Gastrocnemius medialis (tissue), 4 donors: ENCODE measurements around the gene PRDX3. TPM values are rescaled to one million over a fixed set of nuclear protein-coding genes. Genes with fewer than 3 reads are reported as not detected.

Experiments
- ATAC-seq, 2 donors: fragments of 150-250 bp; one replicate each; pipeline ENCODE4 v1.9.1; 2016
- DNase-seq, 2 donors: peaks; one replicate each; pipeline ENCODE4 v3.0.0-alpha.2; 2019
- H3K27ac ChIP-seq, 4 donors: fragments of 200-600 bp; sonication (generic); 1 replicate in 1 of 4; 2 replicates in 3 of 4; pipeline ENCODE4 v1.5.1; 2016 to 2018; ENCODE audit warnings: mild to moderate bottlenecking in 2 of 4, moderate library complexity in 1 of 4
- H3K27me3 ChIP-seq, 3 donors: fragments of 200-600 bp; sonication (generic) in 2 of 3; 1 replicate in 1 of 3; 2 replicates in 2 of 3; pipeline versions ENCODE4 v1.5.1 to v1.6.0; 2016 to 2019; ENCODE audit warnings: mild to moderate bottlenecking in 1 of 3, moderate library complexity in 1 of 3
- H3K36me3 ChIP-seq, 2 donors: fragments of 200-600 bp; sonication (generic) in 1 of 2; one replicate each; pipeline ENCODE4 v1.5.1; 2017 to 2018
- H3K4me1 ChIP-seq, 2 donors: fragments of 200-600 bp; sonication (generic) in 1 of 2; one replicate each; pipeline ENCODE4 v1.5.1; 2016 to 2017; ENCODE audit warnings: mild to moderate bottlenecking in 2 of 2
- H3K4me3 ChIP-seq, 4 donors: fragments of 200-600 bp; sonication (generic) in 3 of 4; 1 replicate in 1 of 4; 2 replicates in 3 of 4; pipeline ENCODE4 v1.5.1; 2016 to 2019; ENCODE audit warnings: mild to moderate bottlenecking in 2 of 4
- H3K9me3 ChIP-seq, 3 donors: fragments of 200-600 bp; sonication (generic) in 2 of 3; 1 replicate in 1 of 3; 2 replicates in 2 of 3; pipeline ENCODE4 v1.5.1; 2016 to 2019
- POLR2A ChIP-seq, 2 donors: fragments of 450-650 bp; IDR thresholded peaks; one replicate each; pipeline ENCODE4 v1.6.1; 2017; ENCODE audit warnings: antibody characterized with exemption in 2 of 2, mild to moderate bottlenecking in 2 of 2, moderate library complexity in 2 of 2
- in situ Hi-C, 4 donors: fragments of 200-750 bp; cut with MboI; loops; one replicate each; pipeline versions ENCODE4 v1.15.0 to v1.8.0; 2017; ENCODE audit warnings: low sequenced_read_pairs in 4 of 4
- intact Hi-C: fragments of 100-400 bp; cut with DNase I; formaldehyde crosslinking; loops from one replicate; pipeline ENCODE4 v1.15.1; 2023; ENCODE audit warnings: low total_unique reads
- total RNA-seq, 4 donors: library from RNA; depleted of rRNA; stranded (reverse); fragments of >200 nt; gene quantifications; one replicate each; pipeline versions ENCODE4 v1.1.0 to v1.2.3, GENCODE V29; 2016
- TF ChIP-seq, protein P1 (sequence below), 5 experiments: fragments of 450-650 bp in 3 of 5; fragments of 200-600 bp in 2 of 5; sonication (generic) in 2 of 5; IDR thresholded peaks in 4 of 5; conservative IDR thresholded peaks in 1 of 5; 1 replicate in 4 of 5; 2 replicates in 1 of 5; pipeline ENCODE4 v1.5.1; 2016 to 2019; ENCODE audit warnings: antibody characterized with exemption in 5 of 5, mild to moderate bottlenecking in 3 of 5, moderate library complexity in 3 of 5

The PRDX3 gene
- total RNA-seq, 4 donors from 2014 or later = 227 to 342 (median 250) TPM

GRCh38 chr10:119177708-119178371 lies 772 bp downstream of the PRDX3 start:
- Histone ChIP-seq H3K4me3 (peak overlapping the region; percentile 74 to 91 (median 87)), H3K9me3 (no peaks in the 10 kb centered on the region), H3K36me3 (peaks cover 0 to 10% of the 10 kb centered on the region in 2 donors), H3K27me3 (no peaks in the 10 kb centered on the region), H3K27ac (peak overlapping the region; percentile 90 to 97 (median 94)), H3K4me1 (peaks cover 18 to 24% of the 10 kb centered on the region in 2 donors)
- intact Hi-C loops (loop anchor here (1.0 to 10.0 kb wide), 5 partner anchors 13 to 472 kb away; partner anchors contain the start of genes CACUL1, SFXN4 and TIAL1), in situ Hi-C loops (no loop called here)
- no peak for TF ChIP-seq POLR2A (IDR thresholded peaks at IDR 0.05)
- DNase-seq (no peak), ATAC-seq (peak in 1 of 2 donors; percentile 19)

DNA sequence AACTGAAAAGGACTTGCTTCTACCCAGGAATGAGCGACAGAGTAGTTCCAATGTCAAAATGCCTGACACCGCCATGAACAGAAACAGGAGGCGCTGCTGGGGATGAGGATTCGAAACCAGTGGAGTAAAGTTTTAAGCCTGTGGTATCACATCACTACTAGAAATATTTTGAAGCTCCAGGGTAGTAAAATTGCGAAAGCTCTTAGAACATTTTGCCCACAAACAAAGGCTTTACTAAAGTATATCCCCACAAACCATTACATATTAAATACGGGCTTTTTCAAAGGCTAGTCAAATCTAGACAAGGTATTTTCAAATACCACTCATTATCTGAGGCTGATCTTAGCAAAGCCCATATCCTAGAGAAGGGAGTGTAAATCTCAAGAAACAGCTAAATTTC lies 2.4 kb downstream of the PRDX3 start:
- in situ Hi-C loops = no loop called here
- peak overlapping the region in 3 of 4 donors; percentile 24 to 97 (median 96) for H3K27ac ChIP-seq

DNA sequence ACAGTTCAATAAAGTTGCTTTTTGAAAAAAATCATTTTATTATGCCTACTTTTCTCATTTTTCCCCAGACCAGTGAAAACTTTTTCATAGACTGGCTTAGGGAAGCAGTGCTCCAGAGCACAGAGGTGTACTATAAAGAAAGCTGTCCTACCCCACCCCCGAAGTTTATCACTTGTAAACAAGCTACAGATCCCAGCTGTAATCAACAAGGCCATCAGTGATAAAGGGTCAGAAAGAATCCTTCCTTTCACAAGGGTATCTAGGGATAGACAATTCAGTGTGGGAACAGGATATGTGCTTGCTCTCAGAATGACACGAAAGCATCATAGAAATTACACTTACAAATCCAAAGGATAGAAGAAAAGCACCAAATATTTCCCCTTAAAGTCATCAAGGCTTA lies 4.5 kb downstream of the PRDX3 start:
- DNase-seq (no peak), ATAC-seq (no peak)
- no peak overlapping the region for H3K4me3 ChIP-seq
- intact Hi-C loops = loop anchor here (10.0 kb wide), 1 partner anchor 419 kb away; the partner anchor contains the start of gene CACUL1
- no peaks in the 10 kb centered on the region for H3K27me3 ChIP-seq
- no peak overlapping the region for H3K27ac ChIP-seq
- no peak for TF ChIP-seq POLR2A (IDR thresholded peaks at IDR 0.05)
- TF ChIP-seq, protein P1, sequence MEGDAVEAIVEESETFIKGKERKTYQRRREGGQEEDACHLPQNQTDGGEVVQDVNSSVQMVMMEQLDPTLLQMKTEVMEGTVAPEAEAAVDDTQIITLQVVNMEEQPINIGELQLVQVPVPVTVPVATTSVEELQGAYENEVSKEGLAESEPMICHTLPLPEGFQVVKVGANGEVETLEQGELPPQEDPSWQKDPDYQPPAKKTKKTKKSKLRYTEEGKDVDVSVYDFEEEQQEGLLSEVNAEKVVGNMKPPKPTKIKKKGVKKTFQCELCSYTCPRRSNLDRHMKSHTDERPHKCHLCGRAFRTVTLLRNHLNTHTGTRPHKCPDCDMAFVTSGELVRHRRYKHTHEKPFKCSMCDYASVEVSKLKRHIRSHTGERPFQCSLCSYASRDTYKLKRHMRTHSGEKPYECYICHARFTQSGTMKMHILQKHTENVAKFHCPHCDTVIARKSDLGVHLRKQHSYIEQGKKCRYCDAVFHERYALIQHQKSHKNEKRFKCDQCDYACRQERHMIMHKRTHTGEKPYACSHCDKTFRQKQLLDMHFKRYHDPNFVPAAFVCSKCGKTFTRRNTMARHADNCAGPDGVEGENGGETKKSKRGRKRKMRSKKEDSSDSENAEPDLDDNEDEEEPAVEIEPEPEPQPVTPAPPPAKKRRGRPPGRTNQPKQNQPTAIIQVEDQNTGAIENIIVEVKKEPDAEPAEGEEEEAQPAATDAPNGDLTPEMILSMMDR (IDR thresholded peaks at IDR 0.05 in 4 of 5, conservative IDR thresholded peaks at IDR 0.05 in 1 of 5) = no peak
- peaks cover 17 to 21% of the 10 kb centered on the region in 2 donors for H3K4me1 ChIP-seq
- no peaks in the 10 kb centered on the region for H3K9me3 ChIP-seq
- peaks cover 0 to 40% of the 10 kb centered on the region in 2 donors for H3K36me3 ChIP-seq
- in situ Hi-C loops = loop anchor here in 1 of 4 donors (25.0 kb wide), 1 partner anchor 688 kb away; the partner anchor contains the start of gene MCMBP

More for the DNA sequence above, 2.4 kb downstream of the PRDX3 start:
- Histone ChIP-seq H3K27me3 (no peaks in the 10 kb centered on the region), H3K9me3 (no peaks in the 10 kb centered on the region), H3K4me1 (peaks cover 18 to 24% of the 10 kb centered on the region in 2 donors), H3K36me3 (peaks cover 0 to 27% of the 10 kb centered on the region in 2 donors), H3K4me3 (no peak overlapping the region)
- DNase-seq (no peak), ATAC-seq (no peak)
- no peak for TF ChIP-seq POLR2A (IDR thresholded peaks at IDR 0.05)
- TF ChIP-seq, protein P1 (IDR thresholded peaks at IDR 0.05 in 4 of 5, conservative IDR thresholded peaks at IDR 0.05 in 1 of 5) = no peak
- intact Hi-C loops = loop anchor here (5.0 to 10.0 kb wide), 2 partner anchors 421 kb away; partner anchors contain the start of genes CACUL1 and TIAL1

GRCh38 chr10:119167041-119167440 lies 11.6 kb downstream of the PRDX3 start:
- DNase-seq (no peak), ATAC-seq (no peak)
- Histone ChIP-seq H3K9me3 (no peaks in the 10 kb centered on the region), H3K36me3 (peaks cover 0 to 38% of the 10 kb centered on the region in 2 donors), H3K27me3 (no peaks in the 10 kb centered on the region), H3K27ac (peak overlapping the region in 3 of 4 donors; percentile 90 to 97 (median 97)), H3K4me3 (no peak overlapping the region), H3K4me1 (peaks cover 18 to 20% of the 10 kb centered on the region in 2 donors)
- TF ChIP-seq, protein P1 (IDR thresholded peaks at IDR 0.05 in 4 of 5, conservative IDR thresholded peaks at IDR 0.05 in 1 of 5) = no peak
- no peak for TF ChIP-seq POLR2A (IDR thresholded peaks at IDR 0.05)
- in situ Hi-C loops (loop anchor here in 1 of 4 donors (25.0 kb wide), 1 partner anchor 695 kb away; the partner anchor contains the start of gene MCMBP), intact Hi-C loops (loop anchor here (5.0 kb wide), 1 partner anchor 140 kb away; the partner anchor contains the start of gene NANOS1)

GRCh38 chr10:119166564-119166963 lies 12.0 kb downstream of the PRDX3 start:
- no peak for DNase-seq
- TF ChIP-seq, protein P1 (IDR thresholded peaks at IDR 0.05 in 4 of 5, conservative IDR thresholded peaks at IDR 0.05 in 1 of 5) = no peak
- TF ChIP-seq POLR2A (IDR thresholded peaks at IDR 0.05) = no peak
- H3K36me3 ChIP-seq = peaks cover 0 to 34% of the 10 kb centered on the region in 2 donors

More at GRCh38 chr10:119166564-119166963, 12.0 kb downstream of the PRDX3 start:
- Histone ChIP-seq H3K4me1 (peaks cover 21 to 24% of the 10 kb centered on the region in 2 donors), H3K27ac (peak overlapping the region; percentile 90 to 97 (median 95)), H3K4me3 (peak overlapping the region in 1 of 4 donors; percentile 72), H3K27me3 (no peaks in the 10 kb centered on the region), H3K9me3 (no peaks in the 10 kb centered on the region)
- intact Hi-C loops = loop anchor here (5.0 kb wide), 1 partner anchor 139 kb away; the partner anchor contains the start of gene NANOS1
- no peak for ATAC-seq
- in situ Hi-C loops = loop anchor here in 1 of 4 donors (25.0 kb wide), 1 partner anchor 696 kb away; the partner anchor contains the start of gene MCMBP
